ENCODE data around the gene OR10AG1. TPM values are rescaled to one million over a fixed set of nuclear protein-coding genes. Genes with fewer than 3 reads are reported as not detected.

Gene OR10AG1
- not detected in 2 replicates for total RNA-seq (2022)
- Bru-seq, nascent RNA, result not detected
- BruChase-seq, experiment 1, labeled RNA remaining after a 6-hour chase, result not detected
- BruChase-seq, experiment 2, labeled RNA remaining after a 2-hour chase, result not detected
- long read RNA-seq, result 0 reads

GRCh38 chr11:55969845-55970244 is at the start of gene OR10AG1:
Gene OR10AG1, minus strand, starts transcription at chr11:55969945. Its CDS starts 38 bp downstream, at chr11:55969907.
- POLR2A ChIA-PET, result interaction anchor here (0.9 kb wide), 1 partner anchor 12 kb away, joined by 3 read pairs; no protein-coding TSS in a partner anchor
- no peak for TF ChIP-seq CTCF (IDR thresholded peaks at IDR 0.05; ENCODE audit: unreplicated experiment)
- no peaks in the 10 kb centered on the region for H3K4me1 Mint-ChIP-seq (ENCODE audit: insufficient read depth, unreplicated experiment)
- no peak within 1 kb of the TSS for H3K27ac Mint-ChIP-seq (ENCODE audit: low read depth, unreplicated experiment)
- BruUV-seq (replicated peaks), result no TSS peak
- no peaks in the 10 kb centered on the region for H3K36me3 Mint-ChIP-seq (ENCODE audit: insufficient read depth, unreplicated experiment)
- no peak within 1 kb of the TSS for H3K4me3 Mint-ChIP-seq (ENCODE audit: unreplicated experiment)
- peaks cover 34% of the 10 kb centered on the region for H3K9me3 Mint-ChIP-seq (ENCODE audit: unreplicated experiment)
- intact Hi-C loops (cut with micrococcal nuclease), result no loop called here
- H3K27me3 Mint-ChIP-seq (ENCODE audit: insufficient read depth, unreplicated experiment), result no peaks in the 10 kb centered on the region
- CTCF ChIA-PET, result no interaction called here
- no peak for DNase-seq (ENCODE audit: unreplicated experiment)

- ChIA-PET POLR2A (no interaction called here), CTCF (interaction anchor here (0.6 kb wide), 2 partner anchors 8 to 75 kb away, joined by 3 read pairs; no protein-coding TSS in a partner anchor)
- DNase-seq (ENCODE audit: unreplicated experiment), result no peak
- H3K4me1 Mint-ChIP-seq (ENCODE audit: insufficient read depth, unreplicated experiment), result no peaks in the 10 kb centered on the region
- H3K36me3 Mint-ChIP-seq (ENCODE audit: insufficient read depth, unreplicated experiment), result no peaks in the 10 kb centered on the region
- peaks cover 33% of the 10 kb centered on the region for H3K9me3 Mint-ChIP-seq (ENCODE audit: unreplicated experiment)
- intact Hi-C loops (cut with micrococcal nuclease), result no loop called here
- H3K27ac Mint-ChIP-seq (ENCODE audit: low read depth, unreplicated experiment), result no peak overlapping the region
- BruUV-seq (replicated peaks), result no TSS peak
- H3K4me3 Mint-ChIP-seq (ENCODE audit: unreplicated experiment), result no peak overlapping the region
- no peak for TF ChIP-seq CTCF (IDR thresholded peaks at IDR 0.05; ENCODE audit: unreplicated experiment)
- no peaks in the 10 kb centered on the region for H3K27me3 Mint-ChIP-seq (ENCODE audit: insufficient read depth, unreplicated experiment)
These were observed 44.1 kb upstream of the OR10AG1 start for GRCh38 chr11:56013805-56014204.

- intact Hi-C loops (cut with micrococcal nuclease), result no loop called here
- ChIA-PET POLR2A (no interaction called here), CTCF (interaction anchor here (0.6 kb wide), 1 partner anchor 20 kb away, joined by 5 read pairs; no protein-coding TSS in a partner anchor)
- H3K36me3 Mint-ChIP-seq (ENCODE audit: insufficient read depth, unreplicated experiment), result no peaks in the 10 kb centered on the region
- H3K27me3 Mint-ChIP-seq (ENCODE audit: insufficient read depth, unreplicated experiment), result no peaks in the 10 kb centered on the region
- DNase-seq (ENCODE audit: unreplicated experiment), result no peak
- no TSS peak for BruUV-seq (replicated peaks)
- no peak for TF ChIP-seq CTCF (IDR thresholded peaks at IDR 0.05; ENCODE audit: unreplicated experiment)
- no peak overlapping the region for H3K27ac Mint-ChIP-seq (ENCODE audit: low read depth, unreplicated experiment)
- H3K4me3 Mint-ChIP-seq (ENCODE audit: unreplicated experiment), result no peak overlapping the region
- H3K9me3 Mint-ChIP-seq (ENCODE audit: unreplicated experiment), result peaks cover 25% of the 10 kb centered on the region
- no peaks in the 10 kb centered on the region for H3K4me1 Mint-ChIP-seq (ENCODE audit: insufficient read depth, unreplicated experiment)
These were observed 41.0 kb upstream of the OR10AG1 start for GRCh38 chr11:56010716-56011115.

- DNase-seq (ENCODE audit: unreplicated experiment), result no peak
- POLR2A ChIA-PET, result interaction anchor here (0.7 to 0.9 kb wide), 2 partner anchors 68 to 168 kb away, joined by 3 read pairs; no protein-coding TSS in a partner anchor
- CTCF ChIA-PET, result no interaction called here
- Mint-ChIP-seq H3K4me1 (ENCODE audit: insufficient read depth, unreplicated experiment) (no peaks in the 10 kb centered on the region), H3K4me3 (ENCODE audit: unreplicated experiment) (no peak within 1 kb of the TSS), H3K27me3 (ENCODE audit: insufficient read depth, unreplicated experiment) (no peaks in the 10 kb centered on the region), H3K36me3 (ENCODE audit: insufficient read depth, unreplicated experiment) (no peaks in the 10 kb centered on the region), H3K9me3 (ENCODE audit: unreplicated experiment) (peaks cover 17% of the 10 kb centered on the region), H3K27ac (ENCODE audit: low read depth, unreplicated experiment) (no peak within 1 kb of the TSS)
- intact Hi-C loops (cut with micrococcal nuclease), result no loop called here
- no peak for TF ChIP-seq CTCF (IDR thresholded peaks at IDR 0.05; ENCODE audit: unreplicated experiment)
- BruUV-seq (replicated peaks), result no TSS peak
These were observed 24.8 kb upstream of the OR10AG1 start, which contains the start of gene OR5F1 for GRCh38 chr11:55994525-55994924. Gene OR5F1, minus strand, starts transcription at chr11:55994625. Its CDS starts 0 bp downstream, at chr11:55994625.

Measured in MCF 10A (cell line).